RCC 7860 (cell line): Measurements from ENCODE around the gene ZNF474.

Experiments used
- DNase-seq: peaks from one replicate; pipeline ENCODE4 v3.0.0-alpha.2; 2015; ENCODE audit warnings: low spot score
- FAIRE-seq: peaks from 2 replicates; lab custom pipeline; 2012; peaks lifted over from hg19 to GRCh38; lab: Jason Lieb, UNC

Gene ZNF474

GRCh38 chr5:122114501-122114900, 14.8 kb upstream of the ZNF474 start:
- DNase-seq (no peak), FAIRE-seq (no peak)

GRCh38 chr5:122118356-122118948, 10.9 kb upstream of the ZNF474 start:
- DNase-seq (no peak), FAIRE-seq (no peak)

GRCh38 chr5:122119205-122119604, 10.1 kb upstream of the ZNF474 start:
- FAIRE-seq, result no peak
- DNase-seq, result no peak

- FAIRE-seq, result no peak
Observed at GRCh38 chr5:122120493-122120892, 8.9 kb upstream of the ZNF474 start.

GRCh38 chr5:122120957-122121356, 8.4 kb upstream of the ZNF474 start:
- FAIRE-seq (peak; percentile 84), DNase-seq (peak; percentile 84)

More at GRCh38 chr5:122120493-122120892, 8.9 kb upstream of the ZNF474 start:
- DNase-seq, result no peak

- FAIRE-seq, result peak; percentile 88
- peak; percentile 86 for DNase-seq
Observed at GRCh38 chr5:122121479-122122465, 7.6 kb upstream of the ZNF474 start.

- FAIRE-seq (no peak), DNase-seq (no peak)
Observed at GRCh38 chr5:122124766-122125165, 4.6 kb upstream of the ZNF474 start.

GRCh38 chr5:122126177-122126755, 3.1 kb upstream of the ZNF474 start:
- FAIRE-seq (no peak), DNase-seq (peak; percentile 49)

- FAIRE-seq, result no peak
- no peak for DNase-seq
Observed at GRCh38 chr5:122126756-122127321, 2.5 kb upstream of the ZNF474 start.

GRCh38 chr5:122130152-122130551, 806 bp downstream of the ZNF474 start:
- DNase-seq (peak; percentile 12), FAIRE-seq (no peak)

- DNase-seq (no peak), FAIRE-seq (no peak)
Observed at GRCh38 chr5:122137702-122138101, 8.4 kb downstream of the ZNF474 start.

- no peak for DNase-seq
- FAIRE-seq, result no peak
Observed at GRCh38 chr5:122138356-122138755, 9.0 kb downstream of the ZNF474 start.

GRCh38 chr5:122140900-122141299, 11.6 kb downstream of the ZNF474 start:
- FAIRE-seq (no peak), DNase-seq (no peak)

- DNase-seq, result peak; percentile 86
- FAIRE-seq, result no peak
Observed at GRCh38 chr5:122141751-122142150, 12.4 kb downstream of the ZNF474 start.

GRCh38 chr5:122142480-122143164, 13.3 kb downstream of the ZNF474 start:
- peak; percentile 99 for DNase-seq
- peak; percentile 98 for FAIRE-seq

- FAIRE-seq (no peak), DNase-seq (no peak)
Observed at GRCh38 chr5:122144236-122144635, 14.9 kb downstream of the ZNF474 start.

GRCh38 chr5:122145906-122146305, 16.6 kb downstream of the ZNF474 start:
- DNase-seq (no peak), FAIRE-seq (no peak)

- no peak for FAIRE-seq
Observed at GRCh38 chr5:122149321-122150090, 20.2 kb downstream of the ZNF474 start.

GRCh38 chr5:122150215-122150614, 20.9 kb downstream of the ZNF474 start:
- no peak for DNase-seq
- FAIRE-seq, result no peak

More at GRCh38 chr5:122149321-122150090, 20.2 kb downstream of the ZNF474 start:
- DNase-seq, result no peak

- DNase-seq (peak; percentile 83), FAIRE-seq (peak; percentile 64)
Observed at GRCh38 chr5:122151640-122152039, 22.3 kb downstream of the ZNF474 start.
